ENCODE data around the gene MYOCD.

- TF ChIP-seq CTCF (conservative IDR thresholded peaks at IDR 0.05), result no peak
- no peak for TF ChIP-seq EZH2 (IDR thresholded peaks at IDR 0.05; ENCODE audit: low read depth)
These were observed 41.5 kb upstream of the MYOCD start for GRCh38 chr17:12624211-12624610.
